Thyroid gland (tissue), 4 donors: ENCODE data around the gene LAMA3.

Source experiments
- POLR2A ChIP-seq, 2 donors: fragments of 450-650 bp; IDR thresholded peaks; one replicate each; pipeline ENCODE4 v1.6.1; 2017; ENCODE audit warnings: antibody characterized with exemption in 2 of 2, mild to moderate bottlenecking in 2 of 2, moderate library complexity in 1 of 2
- TF ChIP-seq, protein P1 (sequence below), 6 experiments: fragments of 200-600 bp in 3 of 6; fragments of 450-650 bp in 3 of 6; sonication (generic) in 3 of 6; IDR thresholded peaks; one replicate each; pipeline ENCODE4 v1.5.1; 2016 to 2019; ENCODE audit warnings: antibody characterized with exemption in 6 of 6, mild to moderate bottlenecking in 2 of 6, inconsistent platforms in 1 of 6, moderate library complexity in 1 of 6

GRCh38 chr18:23661735-23662308, 27.4 kb upstream of the LAMA3 start:
- TF ChIP-seq, protein P1, sequence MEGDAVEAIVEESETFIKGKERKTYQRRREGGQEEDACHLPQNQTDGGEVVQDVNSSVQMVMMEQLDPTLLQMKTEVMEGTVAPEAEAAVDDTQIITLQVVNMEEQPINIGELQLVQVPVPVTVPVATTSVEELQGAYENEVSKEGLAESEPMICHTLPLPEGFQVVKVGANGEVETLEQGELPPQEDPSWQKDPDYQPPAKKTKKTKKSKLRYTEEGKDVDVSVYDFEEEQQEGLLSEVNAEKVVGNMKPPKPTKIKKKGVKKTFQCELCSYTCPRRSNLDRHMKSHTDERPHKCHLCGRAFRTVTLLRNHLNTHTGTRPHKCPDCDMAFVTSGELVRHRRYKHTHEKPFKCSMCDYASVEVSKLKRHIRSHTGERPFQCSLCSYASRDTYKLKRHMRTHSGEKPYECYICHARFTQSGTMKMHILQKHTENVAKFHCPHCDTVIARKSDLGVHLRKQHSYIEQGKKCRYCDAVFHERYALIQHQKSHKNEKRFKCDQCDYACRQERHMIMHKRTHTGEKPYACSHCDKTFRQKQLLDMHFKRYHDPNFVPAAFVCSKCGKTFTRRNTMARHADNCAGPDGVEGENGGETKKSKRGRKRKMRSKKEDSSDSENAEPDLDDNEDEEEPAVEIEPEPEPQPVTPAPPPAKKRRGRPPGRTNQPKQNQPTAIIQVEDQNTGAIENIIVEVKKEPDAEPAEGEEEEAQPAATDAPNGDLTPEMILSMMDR (IDR thresholded peaks at IDR 0.05) = no peak
- TF ChIP-seq POLR2A (IDR thresholded peaks at IDR 0.05) = no peak
